ENCODE measurements around the gene DLG5. TPM values are rescaled to one million over a fixed set of nuclear protein-coding genes. Genes with fewer than 3 reads are reported as not detected.

Gene DLG5
- total and polyA plus RNA-seq, 11 donors = 5.2 to 27.1 (median 12.8) TPM

DNA sequence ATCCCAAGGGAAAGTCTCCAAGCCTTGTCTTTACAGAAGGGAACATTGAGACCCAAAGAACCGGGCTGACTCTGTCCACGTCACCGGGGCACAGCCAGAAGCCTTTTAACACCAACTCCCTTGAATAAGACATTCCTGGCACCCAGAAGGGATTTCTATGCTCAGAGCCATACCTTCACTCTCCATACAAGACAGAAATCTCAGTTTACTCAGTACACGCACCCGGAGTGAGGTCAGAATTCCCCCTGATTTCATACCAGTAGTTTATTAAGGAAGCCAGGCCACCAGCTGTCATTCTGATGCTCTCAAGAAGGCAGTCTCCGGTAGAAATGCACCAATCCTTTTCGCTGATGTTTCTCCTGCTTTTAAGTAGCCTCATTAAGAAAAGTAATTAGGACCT lies 154.7 kb downstream of the DLG5 start:
- no peak overlapping the region for H3K4me3 ChIP-seq
- H3K27ac ChIP-seq = no peak overlapping the region
- H3K9me3 ChIP-seq = peaks cover 0 to 9% (median 4%) of the 10 kb centered on the region in 12 donors
- TF ChIP-seq POLR2A (IDR thresholded peaks at IDR 0.05) (no peak), CTCF (IDR thresholded peaks at IDR 0.05) (no peak)
- DNase-seq = no peak
- no peak for ATAC-seq
- 82 to 93% (median 88%) methylated on average over 7 of the region's 7 CpGs for WGBS, 4 donors
- no peaks in the 10 kb centered on the region for H3K4me1 ChIP-seq
- H3K27me3 ChIP-seq = no peaks in the 10 kb centered on the region
- no peaks in the 10 kb centered on the region for H3K36me3 ChIP-seq
- intact Hi-C loops (cut with DNase I) = no loop called here

DNA sequence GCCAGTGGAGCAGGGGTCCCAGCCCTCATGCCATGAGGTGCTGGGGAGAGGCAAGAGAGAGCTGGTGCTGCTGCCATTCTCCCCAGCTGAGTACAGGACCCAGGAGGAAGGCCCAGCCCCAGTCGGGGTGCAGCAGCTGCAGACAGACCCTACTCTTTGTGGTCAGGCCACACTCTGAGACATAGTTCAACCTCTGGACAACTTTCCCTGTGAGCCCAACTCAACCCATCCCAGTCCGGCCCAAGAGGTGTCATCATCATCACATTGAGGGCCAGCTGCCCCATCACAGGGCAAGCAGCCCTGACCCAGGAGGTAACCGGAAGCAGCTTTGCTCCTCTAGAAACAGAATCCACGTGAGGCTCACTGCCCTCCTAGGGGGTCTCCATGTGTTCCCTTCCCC lies 155.1 kb downstream of the DLG5 start:
- Histone ChIP-seq H3K27ac (no peak overlapping the region), H3K36me3 (no peaks in the 10 kb centered on the region), H3K4me3 (no peak overlapping the region), H3K27me3 (no peaks in the 10 kb centered on the region), H3K9me3 (peaks cover 0 to 5% (median under 1%) of the 10 kb centered on the region in 12 donors), H3K4me1 (no peaks in the 10 kb centered on the region)
- TF ChIP-seq CTCF (IDR thresholded peaks at IDR 0.05) = no peak
- no peak for TF ChIP-seq POLR2A (IDR thresholded peaks at IDR 0.05)
- ATAC-seq (no peak), DNase-seq (no peak)
- intact Hi-C loops (cut with DNase I) = no loop called here
- WGBS, 4 donors = 73 to 94% (median 84%) methylated on average over 3 to 4 of the region's 4 CpGs

DNA sequence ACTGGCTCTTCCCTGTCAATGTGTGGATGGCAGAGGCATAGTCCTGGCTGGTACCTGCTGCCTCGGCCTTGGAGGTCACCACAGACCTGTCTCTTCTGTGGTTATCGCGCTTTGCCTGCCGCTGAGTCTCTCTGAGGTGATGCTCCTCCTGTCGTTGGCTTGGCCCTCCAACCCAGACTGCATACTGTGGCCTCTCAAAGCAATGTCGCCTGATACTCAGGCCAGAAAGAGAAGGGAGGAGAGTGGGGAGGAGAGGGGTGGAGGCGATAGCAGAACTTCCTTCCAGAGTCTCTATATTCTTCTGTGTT lies 155.7 kb downstream of the DLG5 start:
- H3K4me3 ChIP-seq = no peak overlapping the region
- H3K36me3 ChIP-seq = no peaks in the 10 kb centered on the region
- no peak overlapping the region for H3K27ac ChIP-seq
- no peak for TF ChIP-seq POLR2A (IDR thresholded peaks at IDR 0.05)
- no peak for TF ChIP-seq CTCF (IDR thresholded peaks at IDR 0.05)
- ATAC-seq (no peak), DNase-seq (no peak)
- no peaks in the 10 kb centered on the region for H3K9me3 ChIP-seq
- H3K27me3 ChIP-seq = no peaks in the 10 kb centered on the region
- intact Hi-C loops (cut with DNase I) = no loop called here
- 73 to 89% (median 83%) methylated on average over 7 of the region's 7 CpGs for WGBS, 4 donors
- H3K4me1 ChIP-seq = no peaks in the 10 kb centered on the region

DNA sequence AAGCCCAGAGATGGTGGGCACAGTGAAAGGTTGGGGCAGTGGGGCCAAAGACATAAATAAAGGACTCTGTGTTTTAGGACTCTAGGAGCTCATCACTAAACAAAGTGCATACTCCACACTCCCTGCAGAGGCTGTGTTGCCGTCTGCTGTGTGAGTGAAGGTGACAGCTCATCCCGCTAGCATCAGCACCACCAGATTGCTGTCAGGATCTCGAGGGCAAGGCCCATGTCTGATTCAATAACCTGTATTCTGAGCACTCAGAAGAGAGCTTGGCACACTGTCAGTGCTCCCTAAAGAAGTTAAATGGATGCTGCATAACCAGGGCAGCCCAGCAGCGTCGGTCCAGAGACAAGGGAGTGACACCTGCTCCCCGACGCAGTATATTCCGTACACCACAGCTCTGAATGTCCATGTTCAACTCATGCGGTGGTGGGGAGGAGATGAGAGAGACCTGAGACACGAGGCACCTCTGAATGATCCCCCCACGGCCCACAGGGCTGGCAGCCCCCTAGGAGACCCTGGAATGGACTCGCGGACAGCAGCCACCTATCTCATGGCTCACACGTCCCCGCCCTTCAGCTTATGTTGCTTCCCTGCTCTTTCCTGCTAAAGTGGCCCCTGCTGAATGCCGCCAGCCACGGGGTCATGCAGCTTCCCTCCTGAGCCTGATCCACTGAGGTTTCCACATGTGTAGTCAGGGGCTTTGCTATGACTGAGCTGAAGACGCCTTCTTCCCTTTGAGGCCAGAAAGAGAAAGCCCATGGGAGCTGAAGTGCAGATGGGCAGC lies 156.3 kb downstream of the DLG5 start:
- intact Hi-C loops (cut with DNase I) = no loop called here
- no peak for TF ChIP-seq POLR2A (IDR thresholded peaks at IDR 0.05)
- TF ChIP-seq CTCF (IDR thresholded peaks at IDR 0.05) = no peak
- H3K4me3 ChIP-seq = no peak overlapping the region
- no peaks in the 10 kb centered on the region for H3K9me3 ChIP-seq
- H3K4me1 ChIP-seq = no peaks in the 10 kb centered on the region
- ATAC-seq (no peak), DNase-seq (no peak)
- H3K27ac ChIP-seq = no peak overlapping the region
- no peaks in the 10 kb centered on the region for H3K27me3 ChIP-seq
- WGBS, 4 donors = 79 to 84% (median 80%) methylated on average over 14 to 18 of the region's 18 CpGs
- H3K36me3 ChIP-seq = no peaks in the 10 kb centered on the region

All from heart left ventricle (tissue), 16 donors.